ENCODE measurements around the gene PAN2. TPM values are rescaled to one million over a fixed set of nuclear protein-coding genes. Genes with fewer than 3 reads are reported as not detected.

PAN2 gene
- total and polyA plus RNA-seq, 4 donors: 22.4 to 68.2 (median 52.2) TPM

DNA sequence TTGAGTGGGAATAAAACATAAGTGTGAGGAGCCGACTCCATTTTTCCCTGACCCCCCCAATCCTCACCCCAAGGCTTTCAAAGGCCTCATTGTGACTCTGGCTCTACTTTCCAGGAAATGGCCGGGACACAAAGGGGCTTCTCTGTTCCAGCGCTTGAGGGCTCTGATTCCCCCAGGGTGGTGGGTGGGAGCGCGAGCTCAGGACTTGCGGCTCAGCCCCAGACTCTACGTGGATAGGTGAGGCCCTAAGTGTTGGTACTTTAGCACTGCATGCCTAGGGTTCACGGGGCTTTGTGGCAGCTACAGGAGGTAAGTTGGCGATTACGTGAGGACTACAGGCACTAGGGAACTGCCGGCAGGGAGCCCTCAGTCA lies 18.6 kb downstream of the PAN2 start:
- peak overlapping the region; percentile 87 to 94 for H3K27ac ChIP-seq (ENCODE audit: low read depth in 1 of 2, low read length in 1 of 2)
- 2 to 3% methylated on average over 11 of the region's 11 CpGs for WGBS, 2 donors
- no peaks in the 10 kb centered on the region for H3K9me3 ChIP-seq (ENCODE audit: control insufficient read depth in 4 of 4, insufficient read depth in 3 of 4, low read length in 3 of 4)
- H3K36me3 ChIP-seq (ENCODE audit: control insufficient read depth in 4 of 4, insufficient read depth in 4 of 4, low read length in 4 of 4): peaks cover 0 to 38% (median 4%) of the 10 kb centered on the region in 4 donors
- DNase-seq (peak; percentile 26 to 39 (median 29)), ATAC-seq (ENCODE audit: insufficient read depth, low FRiP score) (no peak)
- peak overlapping the region; percentile 72 for H3K4me3 ChIP-seq
- peaks cover 0 to 13% (median 6%) of the 10 kb centered on the region in 5 donors for H3K4me1 ChIP-seq (ENCODE audit: control insufficient read depth in 5 of 5, insufficient read depth in 5 of 5, low read length in 5 of 5)
- H3K27me3 ChIP-seq (ENCODE audit: control insufficient read depth in 3 of 3, insufficient read depth in 3 of 3, low read length in 2 of 3): no peaks in the 10 kb centered on the region
- peak overlapping the region; percentile 80 to 98 for H3K9ac ChIP-seq (ENCODE audit: insufficient read depth in 1 of 2, low read length in 2 of 2)
- TF ChIP-seq, protein P1, sequence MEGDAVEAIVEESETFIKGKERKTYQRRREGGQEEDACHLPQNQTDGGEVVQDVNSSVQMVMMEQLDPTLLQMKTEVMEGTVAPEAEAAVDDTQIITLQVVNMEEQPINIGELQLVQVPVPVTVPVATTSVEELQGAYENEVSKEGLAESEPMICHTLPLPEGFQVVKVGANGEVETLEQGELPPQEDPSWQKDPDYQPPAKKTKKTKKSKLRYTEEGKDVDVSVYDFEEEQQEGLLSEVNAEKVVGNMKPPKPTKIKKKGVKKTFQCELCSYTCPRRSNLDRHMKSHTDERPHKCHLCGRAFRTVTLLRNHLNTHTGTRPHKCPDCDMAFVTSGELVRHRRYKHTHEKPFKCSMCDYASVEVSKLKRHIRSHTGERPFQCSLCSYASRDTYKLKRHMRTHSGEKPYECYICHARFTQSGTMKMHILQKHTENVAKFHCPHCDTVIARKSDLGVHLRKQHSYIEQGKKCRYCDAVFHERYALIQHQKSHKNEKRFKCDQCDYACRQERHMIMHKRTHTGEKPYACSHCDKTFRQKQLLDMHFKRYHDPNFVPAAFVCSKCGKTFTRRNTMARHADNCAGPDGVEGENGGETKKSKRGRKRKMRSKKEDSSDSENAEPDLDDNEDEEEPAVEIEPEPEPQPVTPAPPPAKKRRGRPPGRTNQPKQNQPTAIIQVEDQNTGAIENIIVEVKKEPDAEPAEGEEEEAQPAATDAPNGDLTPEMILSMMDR (IDR thresholded peaks at IDR 0.05; ENCODE audit: control extremely low read depth, extremely low read depth): no peak

GRCh38 chr12:56311003-56311402 lies 22.8 kb downstream of the PAN2 start:
- 96 to 97% methylated on average over 12 of the region's 12 CpGs for WGBS, 2 donors
- ATAC-seq (ENCODE audit: insufficient read depth, low FRiP score) (no peak), DNase-seq (no peak)
- H3K27me3 ChIP-seq (ENCODE audit: control insufficient read depth in 3 of 3, insufficient read depth in 3 of 3, low read length in 2 of 3): no peaks in the 10 kb centered on the region
- no peak overlapping the region for H3K4me3 ChIP-seq
- H3K36me3 ChIP-seq (ENCODE audit: control insufficient read depth in 4 of 4, insufficient read depth in 4 of 4, low read length in 4 of 4): peaks cover 9 to 38% (median 13%) of the 10 kb centered on the region in 4 donors
- TF ChIP-seq, protein P1 (IDR thresholded peaks at IDR 0.05; ENCODE audit: control extremely low read depth, extremely low read depth): no peak
- no peak overlapping the region for H3K9ac ChIP-seq (ENCODE audit: insufficient read depth in 1 of 2, low read length in 2 of 2)
- H3K9me3 ChIP-seq (ENCODE audit: control insufficient read depth in 4 of 4, insufficient read depth in 3 of 4, low read length in 3 of 4): no peaks in the 10 kb centered on the region
- H3K27ac ChIP-seq (ENCODE audit: low read depth in 1 of 2, low read length in 1 of 2): no peak overlapping the region
- H3K4me1 ChIP-seq (ENCODE audit: control insufficient read depth in 5 of 5, insufficient read depth in 5 of 5, low read length in 5 of 5): peaks cover 0 to 6% (median 6%) of the 10 kb centered on the region in 5 donors

DNA sequence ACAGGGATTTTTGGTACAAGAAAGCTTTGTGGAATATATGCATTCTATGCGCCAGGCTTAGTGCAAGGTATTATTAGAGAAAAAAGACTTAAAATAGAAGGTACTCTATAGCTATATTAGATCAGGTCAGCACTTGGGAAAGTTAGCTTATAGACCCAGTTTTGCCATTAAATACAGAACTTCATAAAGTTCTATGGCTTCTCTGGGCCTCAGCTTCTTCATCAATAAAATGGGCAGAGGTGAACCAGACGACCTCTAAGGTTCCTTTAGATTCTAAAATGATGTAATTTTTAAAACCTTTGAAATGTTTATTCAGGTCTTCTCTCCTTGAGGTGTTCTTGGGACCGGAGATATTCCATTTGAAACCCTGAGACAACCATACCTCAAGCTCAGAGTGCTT lies 25.1 kb downstream of the PAN2 start:
- Histone ChIP-seq H3K9me3 (ENCODE audit: control insufficient read depth in 4 of 4, insufficient read depth in 3 of 4, low read length in 3 of 4) (no peaks in the 10 kb centered on the region), H3K4me1 (ENCODE audit: control insufficient read depth in 5 of 5, insufficient read depth in 5 of 5, low read length in 5 of 5) (no peaks in the 10 kb centered on the region), H3K9ac (ENCODE audit: insufficient read depth in 1 of 2, low read length in 2 of 2) (no peak overlapping the region), H3K27ac (ENCODE audit: low read depth in 1 of 2, low read length in 1 of 2) (no peak overlapping the region), H3K36me3 (ENCODE audit: control insufficient read depth in 4 of 4, insufficient read depth in 4 of 4, low read length in 4 of 4) (peaks cover 9 to 38% (median 13%) of the 10 kb centered on the region in 4 donors), H3K4me3 (no peak overlapping the region), H3K27me3 (ENCODE audit: control insufficient read depth in 3 of 3, insufficient read depth in 3 of 3, low read length in 2 of 3) (no peaks in the 10 kb centered on the region)
- ATAC-seq (ENCODE audit: insufficient read depth, low FRiP score): no peak
- 91 to 94% methylated on average over 3 of the region's 3 CpGs for WGBS, 2 donors
- TF ChIP-seq, protein P1 (IDR thresholded peaks at IDR 0.05; ENCODE audit: control extremely low read depth, extremely low read depth): no peak
- no peak for DNase-seq
